Posterior cingulate gyrus (tissue), 11 donors: ENCODE data around the gene ARID5B.

Source experiments
- DNase-seq, 10 donors: peaks; one replicate each; pipeline versions ENCODE4 v3.0.0 to v3.0.0-alpha.2; 2020 to 2021; ENCODE audit warnings: mixed read lengths in 3 of 10
- intact Hi-C: fragments of 100-400 bp; cut with DNase I; formaldehyde crosslinking; loops from one replicate; pipeline ENCODE4 v1.15.1; 2023

ARID5B gene

DNA sequence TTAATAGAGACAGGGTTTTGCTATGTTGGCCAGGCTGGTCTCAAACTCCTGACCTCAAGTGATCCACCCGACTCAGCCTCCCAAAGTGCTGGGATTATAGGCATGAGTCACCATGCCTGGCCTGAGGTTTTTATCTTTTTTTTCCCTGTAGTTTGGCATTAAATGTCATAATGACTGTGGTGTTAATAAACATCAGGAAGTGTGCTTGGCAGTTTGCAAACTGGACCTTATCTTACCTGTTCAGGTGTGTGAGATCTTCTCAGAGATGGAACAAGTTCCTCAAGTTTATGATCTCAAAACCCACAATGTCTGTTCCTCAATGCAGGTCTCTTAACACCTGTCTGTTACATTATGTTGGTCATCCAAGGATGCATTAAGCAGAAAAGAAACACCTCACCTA, 80.0 kb downstream of the ARID5B start:
- DNase-seq, result no peak
- intact Hi-C loops, result no loop called here

DNA sequence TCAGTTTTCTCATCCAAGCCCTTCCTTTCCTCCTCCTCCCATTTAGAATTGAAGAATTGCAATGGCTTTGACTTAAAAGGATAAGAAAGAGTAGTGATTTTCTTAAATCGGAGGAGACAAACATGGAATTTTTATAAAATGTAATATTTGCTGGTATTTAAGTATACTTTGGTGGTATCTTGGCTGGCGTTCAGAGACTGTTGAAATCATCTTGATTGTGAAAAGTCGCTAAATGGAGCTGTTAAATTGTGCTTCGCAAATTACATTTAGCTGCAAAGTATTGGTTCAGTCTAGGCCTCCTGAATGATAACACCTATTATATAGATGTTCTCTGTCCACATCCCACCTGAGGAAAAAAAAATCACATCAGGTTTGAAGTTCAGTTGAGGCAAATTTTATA, 81.8 kb downstream of the ARID5B start:
- intact Hi-C loops, result no loop called here
- DNase-seq, result no peak

GRCh38 chr10:61984803-61985418, 83.4 kb downstream of the ARID5B start:
- DNase-seq, result no peak
- intact Hi-C loops, result no loop called here

- intact Hi-C loops, result no loop called here
- DNase-seq, result no peak
Observed at GRCh38 chr10:61985715-61986114, 84.2 kb downstream of the ARID5B start.

- intact Hi-C loops, result no loop called here
Observed at GRCh38 chr10:61986382-61986781, 84.9 kb downstream of the ARID5B start.

GRCh38 chr10:61986788-61987492, 85.4 kb downstream of the ARID5B start:
- DNase-seq, result no peak
- intact Hi-C loops, result no loop called here

More at GRCh38 chr10:61986382-61986781, 84.9 kb downstream of the ARID5B start:
- DNase-seq, result no peak

DNA sequence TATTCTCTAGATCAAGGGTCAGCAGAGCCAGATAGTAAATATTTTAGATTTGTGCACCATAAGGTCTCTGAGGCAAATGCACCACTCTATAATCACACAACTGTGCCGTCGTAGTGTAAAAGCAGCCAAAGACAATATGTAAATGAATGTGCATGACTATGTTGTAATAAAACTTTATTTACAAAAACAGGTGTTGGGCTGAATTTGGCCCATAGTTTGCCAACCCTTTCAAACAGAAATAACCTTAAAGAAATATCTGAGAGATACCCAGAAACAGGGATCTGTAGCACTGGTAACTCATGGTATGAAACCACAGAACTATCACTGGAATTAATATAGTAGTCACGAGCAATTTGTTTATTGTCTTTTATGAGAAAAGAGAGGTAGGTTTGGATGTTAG, 86.0 kb downstream of the ARID5B start:
- intact Hi-C loops, result no loop called here
- DNase-seq, result no peak

GRCh38 chr10:61987951-61988379, 86.5 kb downstream of the ARID5B start:
- intact Hi-C loops, result no loop called here
- no peak for DNase-seq

DNA sequence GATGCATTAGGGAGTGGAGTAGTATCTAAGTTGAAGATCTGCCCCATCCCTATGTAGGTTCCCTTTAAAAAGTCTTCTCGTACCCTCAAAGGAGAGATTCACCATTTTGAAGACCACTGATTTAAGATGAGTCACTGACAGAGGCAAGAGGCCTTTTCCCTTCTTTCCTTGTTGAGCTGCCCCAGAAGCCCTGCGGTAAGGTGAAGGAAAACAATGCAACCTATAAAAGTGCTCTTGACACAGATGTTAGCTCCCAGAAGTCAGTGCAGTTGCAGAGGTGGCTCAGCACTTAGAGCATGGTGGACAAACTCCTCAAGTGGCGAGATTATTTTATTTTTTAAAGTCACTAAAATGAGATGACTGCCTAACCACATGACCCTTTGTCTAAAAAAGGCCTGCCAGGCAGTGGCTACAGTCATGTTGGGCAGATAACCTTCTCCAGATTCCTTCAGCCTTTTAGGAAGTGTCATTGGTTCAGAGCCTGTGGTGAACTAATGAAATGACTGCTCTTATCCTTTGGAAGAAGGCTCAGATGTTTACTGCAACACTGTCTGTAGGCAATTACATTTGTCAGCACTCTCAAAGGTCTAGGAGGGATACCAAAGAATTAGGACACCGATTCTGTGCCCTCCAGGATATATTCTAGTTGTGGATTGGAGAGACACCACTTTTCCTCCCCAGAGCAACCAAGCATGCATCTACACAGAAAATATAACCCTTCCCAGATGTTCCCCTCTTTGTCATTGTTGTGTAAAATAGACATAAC, 88.7 kb downstream of the ARID5B start:
- intact Hi-C loops, result no loop called here
- no peak for DNase-seq

DNA sequence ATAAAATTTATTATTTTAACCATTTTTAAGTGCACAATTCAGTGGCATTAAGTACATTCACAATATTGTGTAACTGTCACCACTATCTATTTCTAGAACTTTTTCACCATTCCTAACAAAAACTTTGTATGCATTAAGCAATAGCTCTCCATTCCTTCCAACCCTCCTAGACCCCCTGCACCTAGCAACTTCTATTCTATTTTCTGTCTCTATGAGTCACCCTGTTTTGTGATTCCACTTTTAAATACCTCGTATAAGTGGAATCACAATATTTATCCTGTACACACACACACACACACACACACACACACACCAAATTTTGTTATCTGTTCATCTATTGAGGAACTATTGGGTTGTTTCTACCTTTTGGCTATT, 89.2 kb downstream of the ARID5B start:
- intact Hi-C loops, result no loop called here

DNA sequence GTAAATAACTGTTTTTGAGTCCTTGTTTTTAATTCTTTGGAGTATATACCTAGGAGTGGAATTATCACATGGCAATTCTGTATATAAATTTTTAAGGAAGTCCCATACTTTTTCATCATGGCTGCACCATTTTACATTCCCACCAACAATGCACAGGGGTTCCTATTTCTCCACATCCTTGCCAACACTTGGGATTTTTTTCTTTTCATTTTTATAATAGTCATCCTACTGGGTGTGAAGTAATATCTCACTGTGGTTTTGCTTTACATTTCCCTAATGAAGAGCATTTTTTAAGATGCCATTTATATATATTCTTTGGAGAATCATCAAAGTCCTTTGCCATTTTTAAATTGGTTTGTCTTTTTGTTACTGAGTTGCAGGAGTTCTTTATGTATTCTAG, 89.7 kb downstream of the ARID5B start:
- intact Hi-C loops, result no loop called here
- DNase-seq, result no peak

More for the DNA sequence above, 89.2 kb downstream of the ARID5B start:
- no peak for DNase-seq

DNA sequence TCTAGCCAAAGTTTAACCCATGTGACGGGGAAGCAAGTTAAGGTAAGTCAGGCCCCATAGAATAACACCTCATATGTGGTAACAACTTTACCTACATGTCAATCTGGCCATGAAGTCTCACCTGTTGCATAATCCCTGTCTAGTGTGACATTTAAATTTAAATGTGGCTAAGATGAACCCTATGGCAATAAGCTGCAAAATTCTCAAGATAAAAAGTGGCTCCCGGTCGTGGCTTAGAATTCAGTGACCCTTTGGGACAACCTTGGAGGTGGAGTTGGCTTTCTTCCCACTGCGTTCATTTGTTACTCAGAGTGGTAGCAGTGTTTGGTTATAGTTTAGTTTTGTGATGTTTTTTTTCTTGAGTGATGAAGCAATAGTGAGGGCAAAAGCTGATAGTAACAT, 90.6 kb downstream of the ARID5B start:
- no peak for DNase-seq
- intact Hi-C loops, result no loop called here

DNA sequence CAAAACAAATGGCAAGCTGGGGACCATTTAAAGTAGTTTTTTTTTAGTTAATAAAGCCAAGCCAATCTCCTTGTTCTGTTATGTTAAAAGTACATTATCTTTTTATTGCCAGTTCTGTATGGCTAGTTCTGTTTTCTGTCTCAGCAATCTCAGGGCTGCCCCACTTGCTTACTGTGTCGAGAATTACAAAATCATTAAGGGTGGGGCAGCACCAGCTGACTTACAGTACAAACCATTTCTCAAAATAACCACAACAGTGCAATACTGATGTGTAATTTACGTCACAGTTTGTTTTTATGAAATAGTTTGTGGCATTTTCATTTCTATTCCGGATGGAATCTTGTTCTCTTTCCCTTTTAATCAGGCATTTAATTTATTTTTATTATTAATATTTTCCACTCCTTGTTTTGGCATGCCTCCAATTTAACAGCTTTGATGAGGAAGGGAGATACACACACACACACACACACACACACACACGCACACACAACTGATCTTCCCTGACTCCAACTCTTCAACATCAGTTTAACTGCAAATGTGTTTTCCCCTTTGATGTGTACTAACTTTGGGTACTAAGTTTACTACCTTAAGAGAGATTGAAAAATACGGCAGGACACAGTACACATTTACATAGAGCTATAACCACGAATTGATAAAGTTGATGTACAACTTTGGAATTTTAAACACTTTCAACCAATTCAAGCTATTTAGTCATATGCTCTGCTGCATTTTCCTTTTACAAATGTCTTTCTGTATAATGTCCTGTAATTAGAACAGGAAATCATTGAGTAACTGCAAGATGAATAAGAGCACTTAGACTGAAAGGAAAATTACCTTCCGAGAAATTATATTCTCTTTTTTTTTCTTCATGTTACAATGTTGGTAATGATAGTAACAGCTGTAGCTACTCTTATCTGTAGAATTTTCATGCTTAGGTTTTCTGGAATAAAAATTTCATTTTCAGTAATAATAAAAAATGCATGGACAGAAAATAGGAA, 91.5 kb downstream of the ARID5B start:
- intact Hi-C loops, result no loop called here

DNA sequence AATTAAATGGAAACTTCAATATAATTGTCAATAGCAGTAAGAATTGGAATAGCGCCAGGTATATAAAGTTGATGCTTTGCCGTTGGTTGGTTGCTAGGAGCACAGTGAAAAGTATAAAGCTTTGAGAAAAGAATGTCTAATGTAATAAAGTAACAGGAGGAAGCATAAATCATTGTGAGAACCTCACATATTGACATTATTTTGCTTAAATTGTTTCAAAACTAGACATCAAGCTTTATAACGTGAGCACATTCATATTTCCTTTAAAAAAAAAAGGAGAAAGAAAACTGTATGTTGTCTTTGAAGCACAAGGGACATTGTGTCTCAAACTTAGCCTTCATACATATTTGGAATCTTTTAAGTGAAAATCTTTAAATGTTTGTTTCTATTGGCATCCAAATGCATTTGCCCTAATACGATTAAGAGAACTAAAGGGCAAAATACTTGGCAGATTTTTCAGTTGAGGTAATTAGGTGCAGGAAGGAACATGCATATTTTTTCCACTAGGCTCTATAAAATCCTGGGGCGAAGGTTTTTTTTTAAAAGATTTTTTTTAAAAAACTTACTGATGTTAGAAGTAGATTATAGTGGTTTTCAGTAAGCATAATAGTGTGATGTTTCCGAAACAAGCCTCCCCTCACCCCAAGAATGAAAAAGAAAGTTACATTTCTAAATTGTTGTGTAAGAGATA, 92.4 kb downstream of the ARID5B start:
- intact Hi-C loops, result no loop called here
- no peak for DNase-seq

More for the DNA sequence above, 91.5 kb downstream of the ARID5B start:
- DNase-seq, result no peak

- no peak for DNase-seq
- intact Hi-C loops, result no loop called here
Observed at GRCh38 chr10:61994405-61995219, 93.1 kb downstream of the ARID5B start.

DNA sequence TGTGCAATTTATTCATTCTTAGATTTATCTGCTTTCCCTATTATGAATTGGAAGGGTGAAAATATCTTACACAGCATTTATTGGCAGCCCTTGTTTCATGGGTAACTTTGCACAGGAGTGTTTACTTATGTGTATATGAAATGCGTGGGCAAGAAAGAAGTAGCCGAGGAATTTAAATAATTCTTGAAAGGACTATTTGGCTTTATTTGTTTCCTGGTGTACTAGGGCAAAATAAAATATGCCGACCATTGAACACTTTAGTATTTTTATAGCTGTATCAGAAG, 93.7 kb downstream of the ARID5B start:
- intact Hi-C loops, result no loop called here
- no peak for DNase-seq

- intact Hi-C loops, result no loop called here
- DNase-seq, result no peak
Observed at GRCh38 chr10:61998937-61999336, 97.4 kb downstream of the ARID5B start.

DNA sequence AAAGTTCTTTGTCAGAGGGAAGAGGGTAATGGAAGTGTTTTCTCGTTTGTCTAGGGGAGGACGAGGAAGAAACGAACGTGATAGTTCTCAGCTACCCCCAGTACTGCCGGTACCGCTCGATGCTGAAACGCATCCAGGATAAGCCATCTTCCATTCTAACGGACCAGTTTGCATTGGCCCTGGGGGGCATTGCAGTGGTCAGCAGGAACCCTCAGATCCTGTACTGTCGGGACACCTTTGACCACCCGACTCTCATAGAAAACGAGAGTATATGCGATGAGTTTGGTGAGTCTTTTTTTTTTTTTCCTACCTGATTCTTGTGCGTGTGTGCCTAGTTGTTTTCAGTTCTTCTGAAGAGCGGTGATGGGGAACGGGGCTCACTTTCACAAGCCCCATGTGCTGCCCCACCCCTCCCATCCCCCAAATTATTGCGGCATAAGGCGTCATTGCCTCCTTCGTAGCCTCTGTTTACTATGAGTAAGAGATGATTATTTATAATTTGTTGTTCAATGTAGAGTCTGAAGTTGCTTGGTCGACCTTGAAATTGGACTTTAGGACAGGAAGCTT, 98.6 kb downstream of the ARID5B start:
- no peak for DNase-seq
- intact Hi-C loops, result no loop called here

GRCh38 chr10:62000726-62001125, 99.2 kb downstream of the ARID5B start:
- no peak for DNase-seq
- intact Hi-C loops, result no loop called here
